Thymus (tissue), 11 donors: ENCODE data around the gene DUSP9. TPM values are rescaled to one million over a fixed set of nuclear protein-coding genes. Genes with fewer than 3 reads are reported as not detected.

Experiments used
- DNase-seq, 9 donors: peaks; one replicate each; pipeline ENCODE4 v3.0.0-alpha.2; 2013; ENCODE audit warnings: low spot score in 9 of 9, low read depth in 6 of 9, missing footprints in 1 of 9
- H3K27ac ChIP-seq, 2 donors: one replicate each; pipeline ENCODE4 v1.5.1; 2013; ENCODE audit warnings: control low read depth in 1 of 2, low read depth in 1 of 2, low read length in 1 of 2, mild to moderate bottlenecking in 1 of 2, moderate library complexity in 1 of 2
- H3K27me3 ChIP-seq, 2 donors: one replicate each; pipeline ENCODE4 v1.5.1; 2013; ENCODE audit warnings: low read length in 1 of 2; ENCODE audit not compliant: control insufficient read depth in 2 of 2, insufficient read depth in 1 of 2
- H3K36me3 ChIP-seq, 2 donors: one replicate each; pipeline ENCODE4 v1.5.1; 2013; ENCODE audit warnings: low read length in 1 of 2, mild to moderate bottlenecking in 1 of 2, moderate library complexity in 1 of 2; ENCODE audit not compliant: control insufficient read depth in 2 of 2, insufficient read depth in 2 of 2
- H3K4me1 ChIP-seq, 2 donors: one replicate each; pipeline ENCODE4 v1.5.1; 2013; ENCODE audit warnings: low read length in 2 of 2; ENCODE audit not compliant: control insufficient read depth in 2 of 2, insufficient read depth in 2 of 2
- H3K4me3 ChIP-seq, 2 donors: one replicate each; pipeline ENCODE4 v1.5.1; 2013; ENCODE audit warnings: low read length in 2 of 2, control low read depth in 1 of 2, mild to moderate bottlenecking in 1 of 2
- H3K9me3 ChIP-seq, 2 donors: one replicate each; pipeline ENCODE4 v1.5.1; 2013; ENCODE audit warnings: low read length in 1 of 2, mild to moderate bottlenecking in 1 of 2; ENCODE audit not compliant: control insufficient read depth in 2 of 2, insufficient read depth in 1 of 2
- WGBS: extraction: QIAGEN DNeasy Blood & Tissue Kit; methylation state at CpG from one replicate; pipeline ENCODE4 v1.1.7; 2013; 5-methylcytosine and 5-hydroxymethylcytosine counted together
- polyA plus RNA-seq: library from polyadenylated mRNA; stranded (reverse); fragments of 200-250 nt; gene quantifications from one replicate; pipeline ENCODE4 v1.2.3, GENCODE V29; 2013
- total RNA-seq: library from RNA; stranded (reverse); fragments of 120-200 nt; gene quantifications from one replicate; pipeline ENCODE4 v1.2.4, GENCODE V29; 2013
- donor health status: healthy.

The DUSP9 gene
- total and polyA plus RNA-seq, 2 donors: 0.07 to 1.7 TPM

GRCh38 chrX:153649915-153650782, 3.1 kb downstream of the DUSP9 start:
- H3K27me3 ChIP-seq: peaks cover 35 to 52% of the 10 kb centered on the region in 2 donors
- DNase-seq: no peak
- H3K27ac ChIP-seq: no peak overlapping the region
- peaks cover 0 to 9% of the 10 kb centered on the region in 2 donors for H3K9me3 ChIP-seq
- no peaks in the 10 kb centered on the region for H3K36me3 ChIP-seq
- 79% methylated on average over 41 of the region's 41 CpGs for WGBS
- H3K4me1 ChIP-seq: no peaks in the 10 kb centered on the region
- no peak overlapping the region for H3K4me3 ChIP-seq

GRCh38 chrX:153650959-153651358, 4.0 kb downstream of the DUSP9 start:
- over 99% methylated on average over 13 of the region's 13 CpGs for WGBS
- no peak overlapping the region for H3K4me3 ChIP-seq
- no peak for DNase-seq

GRCh38 chrX:153651540-153652079, 4.6 kb downstream of the DUSP9 start:
- H3K4me1 ChIP-seq: no peaks in the 10 kb centered on the region
- H3K9me3 ChIP-seq: peaks cover 0 to 7% of the 10 kb centered on the region in 2 donors
- WGBS: 86% methylated on average over 9 of the region's 9 CpGs
- H3K27ac ChIP-seq: no peak overlapping the region
- no peaks in the 10 kb centered on the region for H3K36me3 ChIP-seq
- H3K4me3 ChIP-seq: no peak overlapping the region
- DNase-seq: no peak
- peaks cover 21 to 37% of the 10 kb centered on the region in 2 donors for H3K27me3 ChIP-seq

More at GRCh38 chrX:153650959-153651358, 4.0 kb downstream of the DUSP9 start:
- H3K4me1 ChIP-seq: no peaks in the 10 kb centered on the region
- no peak overlapping the region for H3K27ac ChIP-seq
- H3K9me3 ChIP-seq: peaks cover 0 to 7% of the 10 kb centered on the region in 2 donors
- peaks cover 28 to 44% of the 10 kb centered on the region in 2 donors for H3K27me3 ChIP-seq
- H3K36me3 ChIP-seq: no peaks in the 10 kb centered on the region

GRCh38 chrX:153653556-153653955, 6.6 kb downstream of the DUSP9 start:
- Histone ChIP-seq H3K4me3 (no peak overlapping the region), H3K9me3 (peaks cover 0 to 6% of the 10 kb centered on the region in 2 donors), H3K4me1 (no peaks in the 10 kb centered on the region), H3K36me3 (no peaks in the 10 kb centered on the region), H3K27me3 (peaks cover 6 to 19% of the 10 kb centered on the region in 2 donors), H3K27ac (no peak overlapping the region)
- 95% methylated on average over 2 of the region's 2 CpGs for WGBS
- DNase-seq: no peak

GRCh38 chrX:153657161-153657560, 10.2 kb downstream of the DUSP9 start:
- 94% methylated on average over 9 of the region's 9 CpGs for WGBS
- Histone ChIP-seq H3K27me3 (peaks cover 5 to 10% of the 10 kb centered on the region in 2 donors), H3K4me3 (no peak overlapping the region), H3K36me3 (no peaks in the 10 kb centered on the region), H3K9me3 (no peaks in the 10 kb centered on the region), H3K27ac (no peak overlapping the region), H3K4me1 (no peaks in the 10 kb centered on the region)
- no peak for DNase-seq

GRCh38 chrX:153659268-153659667, 12.3 kb downstream of the DUSP9 start:
- H3K27ac ChIP-seq: no peak overlapping the region
- WGBS: 97% methylated on average over 3 of the region's 3 CpGs
- no peak for DNase-seq
- H3K27me3 ChIP-seq: peaks cover 5 to 25% of the 10 kb centered on the region in 2 donors
- no peak overlapping the region for H3K4me3 ChIP-seq
- H3K9me3 ChIP-seq: no peaks in the 10 kb centered on the region
- H3K36me3 ChIP-seq: no peaks in the 10 kb centered on the region
- no peaks in the 10 kb centered on the region for H3K4me1 ChIP-seq

- H3K27ac ChIP-seq: no peak overlapping the region
- WGBS: 4% methylated on average over 31 of the region's 31 CpGs
- H3K4me3 ChIP-seq: no peak overlapping the region
- peaks cover 5 to 39% of the 10 kb centered on the region in 2 donors for H3K27me3 ChIP-seq
- H3K9me3 ChIP-seq: no peaks in the 10 kb centered on the region
- no peaks in the 10 kb centered on the region for H3K4me1 ChIP-seq
- peak in 2 of 9 donors; percentile 55 to 59 for DNase-seq
- H3K36me3 ChIP-seq: no peaks in the 10 kb centered on the region
Observed at GRCh38 chrX:153662266-153662665, 15.3 kb downstream of the DUSP9 start.

- no peak overlapping the region for H3K4me3 ChIP-seq
- H3K36me3 ChIP-seq: no peaks in the 10 kb centered on the region
- 86% methylated on average over 9 of the region's 9 CpGs for WGBS
- peaks cover 3 to 43% of the 10 kb centered on the region in 2 donors for H3K27me3 ChIP-seq
- H3K27ac ChIP-seq: no peak overlapping the region
- H3K4me1 ChIP-seq: no peaks in the 10 kb centered on the region
- DNase-seq: no peak
- H3K9me3 ChIP-seq: no peaks in the 10 kb centered on the region
Observed at GRCh38 chrX:153665726-153666306, 18.8 kb downstream of the DUSP9 start.
